SU-DHL-6 (cell line): ENCODE measurements around the gene BTBD2.

Experiments used
- CTCF ChIP-seq: fragments of 200-600 bp; sonication (generic); IDR thresholded peaks from one replicate; pipeline ENCODE4 v1.5.1; 2017; ENCODE audit warnings: antibody characterized with exemption, mild to moderate bottlenecking, low read length, moderate library complexity; ENCODE audit not compliant: insufficient read depth, poor library complexity, severe bottlenecking
- EZH2phosphoT487 ChIP-seq: fragments of 200-600 bp; sonication (generic), shearing (Covaris generic); conservative IDR thresholded peaks from 2 replicates; pipeline ENCODE4 v1.6.1; 2018; ENCODE audit warnings: mild to moderate bottlenecking, antibody characterized with exemption, low read length, moderate library complexity, mixed read lengths

GRCh38 chr19:2013683-2013961 is 1.9 kb downstream of the BTBD2 start:
- TF ChIP-seq CTCF (no peak), EZH2phosphoT487 (no peak)
